Nephron progenitor cell (in vitro differentiated cells): ENCODE results near the gene NUDT1.
A peak's percentile ranks its signal among the peaks of the same experiment; 100 is the strongest.

ENCODE experiments used
- DNase-seq: peaks from one replicate; pipeline ENCODE4 v3.0.0; 2021
- H3K27ac Mint-ChIP-seq: 2 replicates; pipeline ENCODE4 v1.8.0; 2021; ENCODE audit warnings: mild to moderate bottlenecking, moderate library complexity, mixed read lengths
- H3K27me3 Mint-ChIP-seq: 2 replicates; pipeline ENCODE4 v1.8.0; 2021; ENCODE audit warnings: mild to moderate bottlenecking, low read depth, mixed read lengths; ENCODE audit not compliant: poor library complexity
- H3K36me3 Mint-ChIP-seq: 2 replicates; pipeline ENCODE4 v1.8.0; 2021; ENCODE audit warnings: low read depth, mixed read lengths
- H3K4me1 Mint-ChIP-seq: 2 replicates; pipeline ENCODE4 v1.8.0; 2021; ENCODE audit warnings: mixed read lengths
- H3K4me3 Mint-ChIP-seq: 2 replicates; pipeline ENCODE4 v1.8.0; 2021; ENCODE audit warnings: mild to moderate bottlenecking, moderate library complexity, mixed read lengths
- H3K9me3 Mint-ChIP-seq: 2 replicates; pipeline ENCODE4 v1.8.0; 2021; ENCODE audit warnings: mild to moderate bottlenecking, moderate library complexity, mixed read lengths
- TF ChIP-seq, protein P1 (sequence below): fragments of 200-600 bp; sonication (generic); IDR thresholded peaks from 2 replicates; pipeline ENCODE4 v1.5.0; 2021; ENCODE audit warnings: antibody characterized with exemption

NUDT1 gene

GRCh38 chr7:2279896-2280295 is 37.9 kb downstream of the NUDT1 start:
- peaks cover 46% of the 10 kb centered on the region for H3K4me1 Mint-ChIP-seq
- H3K9me3 Mint-ChIP-seq = no peaks in the 10 kb centered on the region
- peak overlapping the region; percentile 93 for H3K27ac Mint-ChIP-seq
- TF ChIP-seq, protein P1, sequence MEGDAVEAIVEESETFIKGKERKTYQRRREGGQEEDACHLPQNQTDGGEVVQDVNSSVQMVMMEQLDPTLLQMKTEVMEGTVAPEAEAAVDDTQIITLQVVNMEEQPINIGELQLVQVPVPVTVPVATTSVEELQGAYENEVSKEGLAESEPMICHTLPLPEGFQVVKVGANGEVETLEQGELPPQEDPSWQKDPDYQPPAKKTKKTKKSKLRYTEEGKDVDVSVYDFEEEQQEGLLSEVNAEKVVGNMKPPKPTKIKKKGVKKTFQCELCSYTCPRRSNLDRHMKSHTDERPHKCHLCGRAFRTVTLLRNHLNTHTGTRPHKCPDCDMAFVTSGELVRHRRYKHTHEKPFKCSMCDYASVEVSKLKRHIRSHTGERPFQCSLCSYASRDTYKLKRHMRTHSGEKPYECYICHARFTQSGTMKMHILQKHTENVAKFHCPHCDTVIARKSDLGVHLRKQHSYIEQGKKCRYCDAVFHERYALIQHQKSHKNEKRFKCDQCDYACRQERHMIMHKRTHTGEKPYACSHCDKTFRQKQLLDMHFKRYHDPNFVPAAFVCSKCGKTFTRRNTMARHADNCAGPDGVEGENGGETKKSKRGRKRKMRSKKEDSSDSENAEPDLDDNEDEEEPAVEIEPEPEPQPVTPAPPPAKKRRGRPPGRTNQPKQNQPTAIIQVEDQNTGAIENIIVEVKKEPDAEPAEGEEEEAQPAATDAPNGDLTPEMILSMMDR = no peak
- H3K27me3 Mint-ChIP-seq = no peaks in the 10 kb centered on the region
- DNase-seq = no peak
- no peak overlapping the region for H3K4me3 Mint-ChIP-seq
- peaks cover 12% of the 10 kb centered on the region for H3K36me3 Mint-ChIP-seq

GRCh38 chr7:2280424-2280823 is 38.4 kb downstream of the NUDT1 start:
- TF ChIP-seq, protein P1 = no peak
- Mint-ChIP-seq H3K27ac (no peak overlapping the region), H3K36me3 (peaks cover 12% of the 10 kb centered on the region), H3K4me3 (no peak overlapping the region), H3K27me3 (no peaks in the 10 kb centered on the region), H3K9me3 (no peaks in the 10 kb centered on the region), H3K4me1 (peaks cover 46% of the 10 kb centered on the region)
- no peak for DNase-seq

- Mint-ChIP-seq H3K4me1 (peaks cover 46% of the 10 kb centered on the region), H3K27me3 (no peaks in the 10 kb centered on the region), H3K4me3 (peak overlapping the region; percentile 67), H3K27ac (peak overlapping the region; percentile 97), H3K9me3 (no peaks in the 10 kb centered on the region), H3K36me3 (peaks cover 12% of the 10 kb centered on the region)
- TF ChIP-seq, protein P1 = no peak
- DNase-seq = no peak
These were observed 39.5 kb downstream of the NUDT1 start for GRCh38 chr7:2281541-2281940.

DNA sequence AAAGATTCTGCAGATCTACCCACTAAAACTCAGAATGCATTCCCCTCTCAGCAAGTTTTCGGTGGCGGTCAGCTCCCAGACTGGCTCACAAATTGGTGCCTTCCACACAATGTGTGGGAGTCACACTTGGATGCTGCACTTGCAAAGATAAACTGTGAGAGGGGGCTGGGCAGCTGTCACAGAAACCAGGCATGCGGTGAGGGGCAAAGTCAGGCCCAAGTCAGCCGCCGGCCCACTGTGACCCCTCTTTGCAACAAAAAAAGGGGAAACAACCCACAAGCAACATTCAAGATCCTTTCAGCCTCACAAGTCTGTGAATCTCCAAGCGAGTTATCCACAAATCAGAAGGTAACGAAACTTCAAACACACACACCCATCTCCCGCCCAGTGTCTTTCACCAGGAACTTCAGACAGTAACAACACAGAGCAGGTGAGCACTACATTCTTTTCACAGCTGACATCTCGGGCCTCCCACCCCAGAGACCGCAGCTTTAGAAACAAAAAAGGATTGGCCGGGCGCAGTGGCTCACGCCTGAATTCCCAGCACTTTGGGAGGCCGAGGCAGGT is 40.2 kb downstream of the NUDT1 start:
- TF ChIP-seq, protein P1 = no peak
- peak overlapping the region; percentile 67 for H3K4me3 Mint-ChIP-seq
- peak; percentile 36 for DNase-seq
- peak overlapping the region; percentile 97 for H3K27ac Mint-ChIP-seq
- H3K9me3 Mint-ChIP-seq = no peaks in the 10 kb centered on the region
- H3K36me3 Mint-ChIP-seq = peaks cover 6% of the 10 kb centered on the region
- H3K27me3 Mint-ChIP-seq = no peaks in the 10 kb centered on the region
- H3K4me1 Mint-ChIP-seq = peaks cover 42% of the 10 kb centered on the region

DNA sequence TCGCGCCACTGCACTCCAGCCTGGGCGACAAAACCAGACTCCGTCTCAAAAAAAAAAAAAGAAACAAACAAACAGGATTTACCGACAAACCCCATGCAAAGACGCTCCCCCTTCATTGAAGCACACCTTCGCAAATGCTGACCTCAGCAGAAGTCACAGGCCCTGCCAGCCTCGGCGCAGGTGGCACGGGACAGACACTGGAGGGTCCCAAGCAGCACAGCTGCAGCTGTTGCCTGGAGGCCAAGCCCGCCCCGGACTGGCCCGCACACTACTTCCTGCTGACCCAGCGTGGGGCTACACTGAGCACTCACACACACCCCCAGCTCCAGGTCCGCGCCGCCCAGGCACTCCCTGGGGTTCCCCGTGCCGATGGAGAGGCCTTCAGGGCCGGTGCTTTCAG is 41.0 kb downstream of the NUDT1 start:
- H3K36me3 Mint-ChIP-seq = peaks cover under 1% of the 10 kb centered on the region
- no peak for DNase-seq
- peak overlapping the region; percentile 94 for H3K27ac Mint-ChIP-seq
- peaks cover 41% of the 10 kb centered on the region for H3K4me1 Mint-ChIP-seq
- TF ChIP-seq, protein P1 = no peak
- H3K4me3 Mint-ChIP-seq = no peak overlapping the region
- H3K9me3 Mint-ChIP-seq = no peaks in the 10 kb centered on the region
- no peaks in the 10 kb centered on the region for H3K27me3 Mint-ChIP-seq

DNA sequence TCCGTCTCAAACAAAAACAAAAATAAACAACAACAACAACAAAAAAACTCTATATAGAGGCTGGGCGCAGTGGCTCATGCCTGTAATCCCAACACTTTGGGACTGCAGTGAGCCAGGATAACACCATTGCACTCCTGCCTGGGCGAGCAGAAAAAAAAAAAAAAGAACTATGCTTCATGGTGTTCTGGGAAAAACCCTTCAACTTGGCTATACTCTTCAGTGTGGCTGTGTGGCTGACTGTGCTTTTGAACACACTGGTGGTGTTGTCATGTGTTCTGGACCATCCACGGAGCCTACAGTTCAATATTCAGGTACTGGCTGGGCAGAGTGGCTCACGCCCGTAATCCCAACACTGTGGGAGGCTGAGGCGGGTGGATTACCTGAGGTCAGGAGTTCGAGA is 45.7 kb downstream of the NUDT1 start:
- Mint-ChIP-seq H3K27ac (no peak overlapping the region), H3K4me3 (no peak overlapping the region), H3K27me3 (no peaks in the 10 kb centered on the region), H3K4me1 (peaks cover 8% of the 10 kb centered on the region), H3K36me3 (no peaks in the 10 kb centered on the region), H3K9me3 (no peaks in the 10 kb centered on the region)
- TF ChIP-seq, protein P1 = no peak
- no peak for DNase-seq
